HG03025 (cell line): Measurements from ENCODE around the gene PSMB10.
"Not testable (repeated sequence)": the region's sequence is repeated elsewhere in the genome, so short reads cannot be mapped to it uniquely, and the experiment has no call there.

Experiments used
- ATAC-seq: cut with Tn5 transposase; IDR thresholded peaks from one replicate; pipeline ENCODE4 v1.9.1; 2021; ENCODE audit warnings: mild to moderate bottlenecking, moderate library complexity; ENCODE audit not compliant: unreplicated experiment, low FRiP score

PSMB10 gene

DNA sequence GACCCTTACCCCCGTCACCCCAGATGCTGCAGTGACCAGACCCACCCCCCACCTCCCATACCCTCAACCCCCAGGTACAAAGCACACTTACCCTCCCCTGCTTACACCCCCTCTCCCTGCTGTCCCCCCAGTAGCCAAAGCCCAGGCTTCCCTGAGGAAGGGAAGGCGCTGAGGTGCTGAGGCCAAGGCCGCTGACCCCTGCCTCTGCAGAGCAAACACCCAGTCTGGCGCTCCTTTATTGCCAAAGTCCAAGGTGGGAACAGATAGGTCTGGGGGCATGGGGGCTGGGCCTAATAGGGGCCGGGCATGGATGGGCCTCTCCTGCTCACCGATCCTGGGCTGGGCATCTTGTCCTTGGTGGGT is 6.6 kb upstream of the PSMB10 start:
- ATAC-seq: no peak

- ATAC-seq: no peak
These were observed 6.0 kb upstream of the PSMB10 start for GRCh38 chr16:67942510-67943255.

- no peak for ATAC-seq
These were observed 5.5 kb upstream of the PSMB10 start for GRCh38 chr16:67942200-67942509.

- ATAC-seq: no peak
These were observed 5.0 kb upstream of the PSMB10 start for GRCh38 chr16:67941469-67942199.

DNA sequence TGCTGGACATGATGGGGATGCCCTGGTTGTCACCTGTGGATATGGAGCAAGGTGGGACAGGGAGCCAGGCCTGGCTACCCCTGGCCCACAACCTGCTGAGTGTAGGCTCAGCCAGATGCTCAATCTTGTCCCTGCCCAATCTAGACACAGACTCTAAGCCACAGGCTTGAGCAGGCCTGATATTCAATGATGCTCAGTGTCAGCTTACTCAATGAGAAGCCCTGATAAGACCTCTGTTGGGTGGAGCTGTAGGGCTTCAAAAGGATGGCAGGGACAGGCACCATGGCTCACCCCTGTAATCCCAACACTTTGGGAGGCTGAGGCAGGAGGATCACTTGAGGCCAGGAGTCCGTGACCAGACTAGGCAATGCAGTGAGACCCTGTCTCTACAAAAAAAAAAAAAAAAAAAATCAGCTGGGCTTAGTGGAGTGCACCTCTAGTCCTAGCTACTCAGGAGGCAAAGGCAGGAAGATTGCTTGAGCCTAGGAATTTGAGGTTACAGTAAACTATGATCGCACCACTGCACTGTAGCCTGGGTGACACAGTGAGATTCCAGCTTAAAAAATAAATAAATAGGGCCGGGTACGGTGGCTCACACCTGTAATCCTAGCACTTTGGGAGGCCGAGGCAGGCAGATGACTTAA is 3.9 kb upstream of the PSMB10 start:
- no peak for ATAC-seq

- ATAC-seq: no peak
These were observed 3.1 kb upstream of the PSMB10 start for GRCh38 chr16:67939507-67940445.

- not testable (repeated sequence) for ATAC-seq
These were observed 1.1 kb upstream of the PSMB10 start for GRCh38 chr16:67937713-67938112.

- no peak for ATAC-seq
These were observed 393 bp upstream of the PSMB10 start for GRCh38 chr16:67936880-67937605.

DNA sequence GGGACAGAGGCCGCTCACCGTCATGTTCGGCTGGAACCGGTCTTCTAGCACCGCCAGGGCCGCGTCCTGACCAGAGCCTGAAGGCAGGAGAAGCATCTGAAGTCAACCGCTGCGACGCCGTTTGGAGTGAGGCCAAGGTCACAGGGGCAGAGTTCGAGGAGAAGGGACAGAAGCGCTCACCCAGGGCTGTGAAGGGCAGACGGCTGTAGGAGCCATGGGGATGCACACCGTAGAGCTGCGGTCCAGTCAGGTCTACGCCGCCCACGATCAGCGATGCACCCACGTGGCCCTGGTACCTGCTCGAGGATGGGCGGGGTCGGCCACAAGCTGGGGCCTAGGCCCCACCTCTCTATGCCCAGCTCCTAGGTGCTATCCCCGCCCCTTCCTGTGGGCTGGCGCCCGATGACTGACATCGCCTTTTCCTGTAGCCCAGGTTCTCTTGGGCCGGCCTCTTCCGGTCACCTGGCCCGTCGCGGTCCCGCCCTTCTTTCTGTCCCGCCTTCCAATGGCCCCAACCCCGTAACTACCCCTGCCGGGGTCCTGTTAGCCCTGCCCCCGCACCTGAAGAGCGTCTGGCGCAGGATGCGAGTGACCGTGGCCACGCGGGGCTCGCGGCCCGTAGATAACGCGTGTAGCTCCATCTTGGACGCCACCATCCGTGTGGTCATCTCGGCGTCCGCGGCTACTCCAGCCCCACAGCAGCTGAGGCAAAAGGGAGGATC is 1.1 kb downstream of the PSMB10 start:
- peak; percentile 68 for ATAC-seq

GRCh38 chr16:67935101-67935401 is 1.6 kb downstream of the PSMB10 start:
- no peak for ATAC-seq

DNA sequence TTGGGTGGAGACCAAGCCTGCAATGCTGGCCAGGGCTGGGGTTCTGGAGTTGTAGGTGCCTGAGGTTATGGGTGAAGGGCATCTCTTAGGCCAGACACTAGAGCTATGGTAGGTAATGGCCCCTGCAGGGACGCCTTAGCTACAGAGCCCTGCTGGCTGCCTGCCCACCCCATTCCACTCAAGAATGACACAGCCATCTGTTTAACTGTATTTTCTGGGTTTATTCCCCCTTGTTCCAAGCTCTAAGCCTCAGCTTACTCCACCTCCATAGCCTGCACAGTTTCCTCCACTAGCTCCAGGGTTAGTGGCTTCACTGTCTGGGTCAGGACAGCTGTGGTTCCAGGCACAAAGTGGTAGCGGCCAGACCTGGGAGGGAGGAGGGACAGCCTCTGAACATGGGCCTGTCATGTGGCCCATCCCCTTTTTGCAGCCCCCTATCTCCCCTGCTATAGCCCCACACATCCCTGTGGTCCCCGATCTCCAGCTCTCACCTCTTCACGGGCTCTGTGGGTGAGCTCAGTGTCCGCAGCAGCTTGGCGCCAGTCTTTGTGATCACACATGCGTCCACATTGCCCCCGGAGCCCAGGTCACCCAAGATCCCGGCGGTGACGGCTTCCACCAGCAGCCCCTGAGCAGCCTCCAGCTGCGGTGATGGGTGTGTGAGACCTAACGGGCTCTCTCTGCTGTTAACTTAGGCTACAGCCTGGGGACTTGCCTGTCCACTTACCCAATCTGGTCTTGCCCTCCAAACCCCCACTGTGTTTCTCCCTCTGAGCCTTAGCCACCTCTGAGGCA is 2.1 kb downstream of the PSMB10 start:
- ATAC-seq: no peak

GRCh38 chr16:67933805-67934204 is 2.8 kb downstream of the PSMB10 start:
- no peak for ATAC-seq

GRCh38 chr16:67932462-67932840 is 4.2 kb downstream of the PSMB10 start:
- no peak for ATAC-seq

DNA sequence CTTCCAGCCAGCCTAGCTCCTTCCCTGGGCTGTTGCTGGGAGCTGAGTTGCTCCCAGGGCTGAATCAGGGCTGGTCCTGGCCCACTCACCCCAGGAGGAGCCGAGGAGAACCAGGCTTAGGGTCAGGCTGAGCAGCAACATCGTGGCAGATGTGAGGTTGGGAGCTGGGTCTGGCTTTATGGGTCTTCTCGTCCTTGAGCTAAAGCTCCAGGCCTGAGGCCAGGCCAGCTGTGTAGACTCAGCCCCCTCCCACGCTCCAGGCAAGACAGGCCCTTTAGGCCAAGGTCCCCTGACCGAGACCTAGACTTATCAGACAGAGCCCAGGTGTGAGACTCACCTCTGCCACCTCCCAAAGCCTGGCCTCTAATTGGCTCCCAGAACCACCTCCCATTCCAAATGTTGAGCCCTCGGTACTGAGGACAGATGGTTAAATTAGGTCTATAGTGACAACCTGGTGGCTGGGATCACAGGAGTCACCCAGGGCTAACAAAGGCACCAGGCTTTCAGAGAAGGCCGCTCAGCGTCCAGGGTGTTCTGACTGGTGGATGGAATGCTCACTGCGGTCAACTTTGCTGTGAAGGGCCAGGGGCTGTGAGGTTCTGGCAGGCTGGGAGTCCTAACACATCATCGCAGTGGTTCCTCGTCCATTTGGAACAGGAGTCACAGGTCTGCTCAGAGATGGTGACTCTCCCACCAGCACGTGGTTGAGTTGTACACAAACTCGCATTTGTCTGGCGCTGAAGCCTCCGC is 4.8 kb downstream of the PSMB10 start, which contains the start of gene CTRL:
TSS of gene CTRL (minus strand) at position 151 of the 750 bp plus-strand sequence. CDS start at position 141, 10 bp downstream.
- ATAC-seq: no peak

DNA sequence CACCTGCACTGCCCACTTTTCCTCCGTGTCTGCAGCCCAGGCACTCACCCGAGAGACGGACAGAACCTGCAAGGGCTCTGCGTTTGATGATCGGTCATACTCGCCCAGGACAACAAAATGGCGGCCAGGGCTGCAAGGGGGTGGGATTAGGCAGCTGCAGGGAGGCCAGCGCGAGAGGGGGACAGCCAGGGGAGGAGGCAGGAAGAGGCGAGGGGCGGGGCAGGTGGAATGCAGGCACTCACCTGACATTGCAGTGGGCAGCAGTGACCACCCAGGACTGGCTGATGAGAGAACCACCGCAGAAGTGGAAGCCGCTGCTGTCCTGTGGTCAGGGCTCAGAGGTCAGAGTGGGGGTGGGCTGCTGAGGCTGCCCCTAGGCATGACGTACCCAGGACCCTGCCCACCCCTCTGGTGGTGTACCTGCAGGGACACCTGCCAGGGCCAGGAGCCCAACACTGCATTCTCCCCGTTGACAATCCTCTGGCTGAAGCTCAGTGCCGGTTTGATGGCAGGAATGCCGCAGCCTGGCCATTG is 5.9 kb downstream of the PSMB10 start:
- ATAC-seq: no peak

- no peak for ATAC-seq
These were observed 6.5 kb downstream of the PSMB10 start for GRCh38 chr16:67930191-67930590.

GRCh38 chr16:67928561-67929364 is 7.9 kb downstream of the PSMB10 start:
- no peak for ATAC-seq
